Measurements from ENCODE around the gene IGHMBP2. TPM values are rescaled to one million over a fixed set of nuclear protein-coding genes. Genes with fewer than 3 reads are reported as not detected.
"Not testable (repeated sequence)": the region's sequence is repeated elsewhere in the genome, so short reads cannot be mapped to it uniquely, and the experiment has no call there.

Gene IGHMBP2
- total RNA-seq, 4 donors from 2014 or later: 10.2 to 18.4 (median 11.7) TPM

GRCh38 chr11:68880851-68881250 is 22.8 kb upstream of the IGHMBP2 start:
- DNase-seq: no peak
- no peak overlapping the region for H3K4me3 ChIP-seq (replicated peaks in 1 of 3)
- 95% methylated on average over 3 to 5 of the region's 5 CpGs for WGBS, 2 donors
- TF ChIP-seq CTCF (IDR thresholded peaks at IDR 0.05): no peak
- no peak for TF ChIP-seq POLR2A (IDR thresholded peaks at IDR 0.05)
- no peaks in the 10 kb centered on the region for H3K4me1 ChIP-seq
- H3K36me3 ChIP-seq: no peaks in the 10 kb centered on the region
- intact Hi-C loops (cut with DNase I): no loop called here
- no peaks in the 10 kb centered on the region for H3K9me3 ChIP-seq
- H3K27ac ChIP-seq: no peak overlapping the region
- H3K27me3 ChIP-seq: no peaks in the 10 kb centered on the region

- intact Hi-C loops (cut with DNase I): no loop called here
- no peaks in the 10 kb centered on the region for H3K36me3 ChIP-seq
- no peak for DNase-seq
- H3K4me1 ChIP-seq: no peaks in the 10 kb centered on the region
- H3K27me3 ChIP-seq: no peaks in the 10 kb centered on the region
- no peak overlapping the region for H3K4me3 ChIP-seq (replicated peaks in 1 of 3)
- TF ChIP-seq CTCF (IDR thresholded peaks at IDR 0.05) (no peak), POLR2A (IDR thresholded peaks at IDR 0.05) (no peak)
- no peaks in the 10 kb centered on the region for H3K9me3 ChIP-seq
- H3K27ac ChIP-seq: no peak overlapping the region
- WGBS, 2 donors: 95 to 96% methylated on average over 2 of the region's 2 CpGs
These were observed 22.4 kb upstream of the IGHMBP2 start for GRCh38 chr11:68881320-68881719.

GRCh38 chr11:68882391-68882790 is 21.3 kb upstream of the IGHMBP2 start:
- H3K9me3 ChIP-seq: no peaks in the 10 kb centered on the region
- H3K36me3 ChIP-seq: no peaks in the 10 kb centered on the region
- 89 to 93% methylated on average over 13 of the region's 13 CpGs for WGBS, 2 donors
- no peak overlapping the region for H3K27ac ChIP-seq
- DNase-seq: no peak
- H3K4me1 ChIP-seq: no peaks in the 10 kb centered on the region
- H3K4me3 ChIP-seq (replicated peaks in 1 of 3): no peak overlapping the region
- TF ChIP-seq POLR2A (IDR thresholded peaks at IDR 0.05) (no peak), CTCF (IDR thresholded peaks at IDR 0.05) (no peak)
- intact Hi-C loops (cut with DNase I): no loop called here
- no peaks in the 10 kb centered on the region for H3K27me3 ChIP-seq

- H3K27ac ChIP-seq; DNase-seq; H3K36me3 ChIP-seq; H3K27me3 ChIP-seq; H3K4me3 ChIP-seq (replicated peaks in 1 of 3); intact Hi-C loops (cut with DNase I); H3K4me1 ChIP-seq; H3K9me3 ChIP-seq: not testable (repeated sequence)
- WGBS, 2 donors: 92 to 94% methylated on average over 15 of the region's 15 CpGs
These were observed 18.9 kb upstream of the IGHMBP2 start for GRCh38 chr11:68884827-68885226.

GRCh38 chr11:68889948-68890446 is 13.7 kb upstream of the IGHMBP2 start:
- intact Hi-C loops (cut with DNase I): no loop called here
- H3K36me3 ChIP-seq: peaks cover 23 to 24% of the 10 kb centered on the region in 2 donors
- H3K4me1 ChIP-seq: peaks cover 15 to 20% of the 10 kb centered on the region in 2 donors
- no peak overlapping the region for H3K4me3 ChIP-seq (replicated peaks in 1 of 3)
- peak; percentile 11 to 22 for DNase-seq
- WGBS, 2 donors: 56 to 65% methylated on average over 18 of the region's 18 CpGs
- H3K27ac ChIP-seq: peak overlapping the region; percentile 65 to 87 (median 80)
- H3K27me3 ChIP-seq: no peaks in the 10 kb centered on the region
- H3K9me3 ChIP-seq: no peaks in the 10 kb centered on the region
- TF ChIP-seq POLR2A (IDR thresholded peaks at IDR 0.05) (no peak), CTCF (IDR thresholded peaks at IDR 0.05) (peak in 2 of 6 experiments; percentile 13 to 33)
